GM12873 (cell line): ENCODE measurements around the gene ALAS1.

ENCODE experiments used
- CTCF ChIP-seq: IDR thresholded peaks from 2 replicates; pipeline ENCODE4 v1.5.1; 2012; ENCODE audit warnings: low read depth, mild to moderate bottlenecking, moderate library complexity, low read length, control low read depth; ENCODE audit not compliant: insufficient read depth; ENCODE audit errors: missing control alignments

ALAS1 gene

GRCh38 chr3:52172262-52172757 lies 25.6 kb upstream of the ALAS1 start:
- no peak for TF ChIP-seq CTCF

DNA sequence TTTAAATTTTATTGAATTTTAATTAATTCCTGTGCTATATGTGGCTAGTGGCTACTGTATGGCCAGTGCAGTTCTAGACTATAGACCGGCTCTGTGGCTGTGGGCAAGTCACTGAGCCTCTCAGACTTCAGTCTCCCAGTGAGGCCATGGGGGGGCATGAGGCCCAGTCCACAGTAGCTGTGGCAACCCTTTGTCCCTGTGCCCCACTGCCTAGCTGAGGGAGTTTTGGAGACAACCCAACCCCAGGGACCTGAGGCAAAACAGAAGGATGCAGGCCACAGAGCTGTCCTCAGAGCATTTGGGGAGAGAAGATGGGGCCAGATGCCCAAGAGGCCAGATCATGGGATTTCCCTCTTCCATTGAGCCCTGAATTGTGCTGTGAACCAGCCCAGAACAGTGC lies 24.9 kb upstream of the ALAS1 start:
- TF ChIP-seq CTCF = no peak

DNA sequence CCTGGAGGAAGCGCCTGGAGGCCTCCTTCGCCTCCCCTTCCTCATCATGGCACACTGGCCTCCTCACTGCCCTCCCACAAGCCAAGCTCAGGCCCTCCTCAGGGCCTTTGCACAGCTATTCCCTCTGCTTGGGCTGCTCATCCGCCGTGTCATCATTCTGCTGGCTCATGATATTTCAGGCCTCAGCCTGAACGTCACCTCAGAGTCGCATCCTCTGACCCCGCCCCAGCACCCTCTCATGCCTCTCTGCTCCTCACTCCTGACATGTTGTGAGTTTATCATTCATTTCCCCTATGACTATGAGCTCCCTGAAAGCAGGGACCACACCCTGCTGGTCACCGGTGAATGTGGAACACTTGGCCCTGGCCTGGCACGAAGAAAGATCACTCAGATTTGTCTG lies 23.1 kb upstream of the ALAS1 start:
- TF ChIP-seq CTCF = no peak

- TF ChIP-seq CTCF = no peak
These were observed 22.4 kb upstream of the ALAS1 start for GRCh38 chr3:52175416-52176179.

GRCh38 chr3:52176180-52176752 lies 21.7 kb upstream of the ALAS1 start:
- TF ChIP-seq CTCF = no peak

GRCh38 chr3:52176951-52177700 lies 20.8 kb upstream of the ALAS1 start:
- TF ChIP-seq CTCF = no peak

DNA sequence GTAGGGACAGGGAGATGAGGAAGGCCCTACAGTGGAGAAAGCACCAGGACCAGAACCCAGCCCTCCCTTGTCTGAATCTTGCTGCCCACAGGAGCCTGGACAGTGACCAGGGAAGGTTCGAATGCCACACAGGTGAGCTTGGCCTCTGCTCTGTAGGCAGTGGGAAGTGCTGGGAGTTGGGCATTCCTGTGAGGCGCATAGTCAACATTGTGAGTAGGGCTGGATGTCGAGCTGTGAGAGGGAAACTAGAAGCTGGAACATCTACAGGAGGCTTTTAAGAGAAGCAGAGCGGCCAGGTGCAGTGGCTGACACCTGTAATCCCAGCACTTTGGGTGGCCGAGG lies 20.3 kb upstream of the ALAS1 start:
- no peak for TF ChIP-seq CTCF
